ENCODE data around the gene CLCN6.

- no peak for TF ChIP-seq CTCF (IDR thresholded peaks at IDR 0.05 in 2 of 3, conservative IDR thresholded peaks at IDR 0.05 in 1 of 3; ENCODE audit: borderline replicate concordance in 1 of 3, insufficient read depth in 1 of 3, low read depth in 2 of 3, low read length in 2 of 3)
- TF ChIP-seq YY1 (IDR thresholded peaks at IDR 0.05; ENCODE audit: extremely low read depth, insufficient replicate concordance, low read depth, low read length) = no peak
- no peak for TF ChIP-seq FOSL1 (IDR thresholded peaks at IDR 0.05; ENCODE audit: low read depth)
- TF ChIP-seq POLR2A (IDR thresholded peaks at IDR 0.05; ENCODE audit: borderline replicate concordance, extremely low read depth, insufficient read depth, insufficient read length) = no peak
- TF ChIP-seq EGR1 (IDR thresholded peaks at IDR 0.05; ENCODE audit: low read depth) = no peak
- no peak for TF ChIP-seq TCF7L2 (IDR thresholded peaks at IDR 0.05; ENCODE audit: borderline replicate concordance, extremely low read depth, insufficient read depth, insufficient read length)
- TF ChIP-seq ZNF274 (IDR thresholded peaks at IDR 0.05; ENCODE audit: low read depth, low read length) = no peak
These were observed 31.2 kb downstream of the CLCN6 start for GRCh38 chr1:11836955-11837766.

Measured in HCT116 (cell line).